IPS-11a (cell line): ENCODE results near the gene TTC1.

Experiments
- H3K4me3 ChIP-seq: one replicate; pipeline ENCODE4 v1.5.1; 2013; ENCODE audit warnings: low read depth, low read length, control low read depth

TTC1 gene

GRCh38 chr5:160082614-160083500 lies 73.9 kb downstream of the TTC1 start:
- no peak overlapping the region for H3K4me3 ChIP-seq

GRCh38 chr5:160083501-160083900 lies 74.6 kb downstream of the TTC1 start:
- no peak overlapping the region for H3K4me3 ChIP-seq

- no peak overlapping the region for H3K4me3 ChIP-seq
Observed at GRCh38 chr5:160084144-160084543, 75.2 kb downstream of the TTC1 start.

- no peak overlapping the region for H3K4me3 ChIP-seq
Observed at GRCh38 chr5:160087199-160087598, 78.3 kb downstream of the TTC1 start.

- H3K4me3 ChIP-seq, result no peak overlapping the region
Observed at GRCh38 chr5:160088805-160089204, 79.9 kb downstream of the TTC1 start.

- H3K4me3 ChIP-seq, result no peak overlapping the region
Observed at GRCh38 chr5:160089531-160089930, 80.6 kb downstream of the TTC1 start.

- H3K4me3 ChIP-seq, result no peak overlapping the region
Observed at GRCh38 chr5:160090059-160090458, 81.1 kb downstream of the TTC1 start.

GRCh38 chr5:160092514-160092913 lies 83.6 kb downstream of the TTC1 start:
- H3K4me3 ChIP-seq, result no peak overlapping the region

GRCh38 chr5:160092960-160093707 lies 84.2 kb downstream of the TTC1 start:
- no peak overlapping the region for H3K4me3 ChIP-seq

GRCh38 chr5:160096178-160096577 lies 87.2 kb downstream of the TTC1 start:
- no peak overlapping the region for H3K4me3 ChIP-seq

GRCh38 chr5:160097991-160098390 lies 89.1 kb downstream of the TTC1 start:
- no peak overlapping the region for H3K4me3 ChIP-seq

- no peak overlapping the region for H3K4me3 ChIP-seq
Observed at GRCh38 chr5:160105686-160106360, 96.9 kb downstream of the TTC1 start.

- no peak overlapping the region for H3K4me3 ChIP-seq
Observed at GRCh38 chr5:160108124-160108523, 99.2 kb downstream of the TTC1 start.
